ENCODE data around the gene HPS3. TPM values are rescaled to one million over a fixed set of nuclear protein-coding genes. Genes with fewer than 3 reads are reported as not detected.

The HPS3 gene
- polyA plus RNA-seq, 1 donor from 2014 or later = 17.1 TPM

GRCh38 chr3:149120051-149120972 is 9.1 kb upstream of the HPS3 start:
- no peaks in the 10 kb centered on the region for H3K36me3 ChIP-seq (ENCODE audit: insufficient read depth, low read length)
- H3K4me2 ChIP-seq (ENCODE audit: low read length) = no peak overlapping the region
- H3F3A ChIP-seq (ENCODE audit: insufficient read depth, low read length, poor library complexity, severe bottlenecking) = no peaks in the 10 kb centered on the region
- H2AFZ ChIP-seq (ENCODE audit: low read depth, low read length) = no peak overlapping the region
- H3K9me2 ChIP-seq (ENCODE audit: insufficient read depth, low read length) = no peaks in the 10 kb centered on the region
- H3K4me3 ChIP-seq (ENCODE audit: low read length) = no peak overlapping the region
- no peaks in the 10 kb centered on the region for H3K79me2 ChIP-seq (replicated peaks; ENCODE audit: insufficient read depth, low read length)
- H3K27ac ChIP-seq (ENCODE audit: low read length) = no peak overlapping the region
- no peaks in the 10 kb centered on the region for H4K20me1 ChIP-seq (ENCODE audit: insufficient read depth)
- no peaks in the 10 kb centered on the region for H3K9me3 ChIP-seq (ENCODE audit: low read length)
- no peak overlapping the region for H3K9ac ChIP-seq (ENCODE audit: low read length)
- H3K27me3 ChIP-seq (ENCODE audit: insufficient read depth, low read depth, low read length) = no peaks in the 10 kb centered on the region
- TF ChIP-seq EP300 (conservative IDR thresholded peaks at IDR 0.05; ENCODE audit: poor library complexity, severe bottlenecking) (no peak), EZH2 (IDR thresholded peaks at IDR 0.05; ENCODE audit: borderline replicate concordance, insufficient read depth, low read length, poor library complexity, severe bottlenecking) (no peak), MXI1 (conservative IDR thresholded peaks at IDR 0.05; ENCODE audit: poor library complexity, severe bottlenecking) (no peak), RAD21 (conservative IDR thresholded peaks at IDR 0.05) (peak; percentile 81), POLR2AphosphoS5 (IDR thresholded peaks at IDR 0.05) (no peak), SMC3 (conservative IDR thresholded peaks at IDR 0.05; ENCODE audit: poor library complexity) (peak; percentile 83), CTCF (IDR thresholded peaks at IDR 0.05; ENCODE audit: poor library complexity, severe bottlenecking) (peak; percentile 77), REST (IDR thresholded peaks at IDR 0.05; ENCODE audit: borderline replicate concordance) (no peak)

- no peak overlapping the region for H3K4me3 ChIP-seq (ENCODE audit: low read length)
- TF ChIP-seq EZH2 (IDR thresholded peaks at IDR 0.05; ENCODE audit: borderline replicate concordance, insufficient read depth, low read length, poor library complexity, severe bottlenecking) (no peak), TAF1 (IDR thresholded peaks at IDR 0.05; ENCODE audit: low read depth) (no peak), CTCF (IDR thresholded peaks at IDR 0.05; ENCODE audit: poor library complexity, severe bottlenecking) (no peak), POLR2AphosphoS5 (IDR thresholded peaks at IDR 0.05) (no peak), MXI1 (conservative IDR thresholded peaks at IDR 0.05; ENCODE audit: poor library complexity, severe bottlenecking) (no peak), EP300 (conservative IDR thresholded peaks at IDR 0.05; ENCODE audit: poor library complexity, severe bottlenecking) (no peak), SMC3 (conservative IDR thresholded peaks at IDR 0.05; ENCODE audit: poor library complexity) (no peak), REST (IDR thresholded peaks at IDR 0.05; ENCODE audit: borderline replicate concordance) (no peak), RAD21 (conservative IDR thresholded peaks at IDR 0.05) (no peak)
- no peak overlapping the region for H3K4me2 ChIP-seq (ENCODE audit: low read length)
- H3K27me3 ChIP-seq (ENCODE audit: insufficient read depth, low read depth, low read length) = no peaks in the 10 kb centered on the region
- no peak overlapping the region for H3K27ac ChIP-seq (ENCODE audit: low read length)
- no peak overlapping the region for H2AFZ ChIP-seq (ENCODE audit: low read depth, low read length)
- H3K36me3 ChIP-seq (ENCODE audit: insufficient read depth, low read length) = no peaks in the 10 kb centered on the region
- no peaks in the 10 kb centered on the region for H3K9me2 ChIP-seq (ENCODE audit: insufficient read depth, low read length)
- no peaks in the 10 kb centered on the region for H3K79me2 ChIP-seq (replicated peaks; ENCODE audit: insufficient read depth, low read length)
- H3F3A ChIP-seq (ENCODE audit: insufficient read depth, low read length, poor library complexity, severe bottlenecking) = no peaks in the 10 kb centered on the region
- H4K20me1 ChIP-seq (ENCODE audit: insufficient read depth) = no peaks in the 10 kb centered on the region
- no peak overlapping the region for H3K9ac ChIP-seq (ENCODE audit: low read length)
- H3K9me3 ChIP-seq (ENCODE audit: low read length) = no peaks in the 10 kb centered on the region
These were observed 6.5 kb upstream of the HPS3 start for GRCh38 chr3:149122721-149123578.
